A172 (cell line): ENCODE results near the gene IL1RN. TPM values are rescaled to one million over a fixed set of nuclear protein-coding genes. Genes with fewer than 3 reads are reported as not detected.
A peak's percentile ranks its signal among the peaks of the same experiment; 100 is the strongest.

ENCODE experiments used
- DNase-seq: peaks from one replicate; pipeline ENCODE4 v3.0.0-alpha.2; 2015; ENCODE audit warnings: low spot score
- total RNA-seq: library from RNA; depleted of rRNA; stranded (reverse); fragments of >200 nt; shearing (Covaris generic); gene quantifications from 2 replicates; pipeline ENCODE4 v1.2.3, GENCODE V29; 2014

IL1RN gene
- total RNA-seq, 1 experiment from 2014 or later: not detected

GRCh38 chr2:113103277-113103676 is 24.1 kb upstream of the IL1RN start:
- no peak for DNase-seq

DNA sequence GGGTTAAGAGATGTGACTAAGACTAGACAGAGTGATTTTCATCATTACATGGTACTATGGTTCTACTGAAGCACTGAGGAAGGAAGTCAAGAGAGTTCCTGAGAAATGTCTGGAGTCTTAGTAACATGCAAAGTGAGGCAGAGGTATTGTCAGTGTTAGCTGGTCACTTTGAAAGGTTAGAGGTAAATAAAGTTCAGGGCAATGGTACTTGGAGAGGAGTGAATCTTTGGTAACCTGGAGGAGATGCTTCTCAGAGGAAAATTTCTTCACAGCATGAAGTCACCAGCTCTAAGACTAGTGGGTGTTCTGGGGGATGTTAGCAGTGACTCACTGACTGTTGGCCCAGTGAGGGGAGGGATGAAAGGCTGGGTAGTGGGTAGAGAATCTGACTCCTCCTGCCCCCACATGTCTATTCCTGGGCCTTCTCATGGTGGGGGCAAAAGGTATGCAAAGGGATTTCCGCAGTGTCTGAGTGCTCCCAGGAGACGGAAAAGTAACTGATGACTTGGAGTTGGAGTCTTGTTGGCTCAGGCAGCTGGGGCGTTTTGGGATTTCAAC is 23.3 kb upstream of the IL1RN start:
- no peak for DNase-seq

GRCh38 chr2:113105047-113105785 is 22.2 kb upstream of the IL1RN start:
- peak; percentile 67 for DNase-seq

DNA sequence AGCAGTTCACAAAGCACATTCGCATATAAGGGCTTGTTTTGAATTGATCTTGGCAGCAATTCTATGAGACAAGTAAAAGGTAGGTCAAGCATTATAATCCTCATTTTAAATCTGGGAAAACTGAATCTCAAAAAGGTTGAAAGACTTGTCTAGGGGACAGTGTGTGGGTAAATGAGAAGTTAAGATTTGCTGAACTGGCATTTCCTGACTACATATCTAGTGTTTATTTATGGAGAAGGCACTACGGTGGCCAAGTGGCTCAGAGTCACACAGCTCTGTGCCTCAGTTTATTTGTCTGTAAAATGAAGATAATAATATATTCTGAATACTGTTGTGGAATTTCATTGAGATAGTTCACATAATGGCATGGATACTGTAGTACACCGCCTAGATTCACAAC is 16.3 kb upstream of the IL1RN start:
- DNase-seq: no peak

- DNase-seq: no peak
Observed at GRCh38 chr2:113111823-113112287, 15.5 kb upstream of the IL1RN start.

GRCh38 chr2:113112441-113112840 is 15.0 kb upstream of the IL1RN start:
- no peak for DNase-seq

DNA sequence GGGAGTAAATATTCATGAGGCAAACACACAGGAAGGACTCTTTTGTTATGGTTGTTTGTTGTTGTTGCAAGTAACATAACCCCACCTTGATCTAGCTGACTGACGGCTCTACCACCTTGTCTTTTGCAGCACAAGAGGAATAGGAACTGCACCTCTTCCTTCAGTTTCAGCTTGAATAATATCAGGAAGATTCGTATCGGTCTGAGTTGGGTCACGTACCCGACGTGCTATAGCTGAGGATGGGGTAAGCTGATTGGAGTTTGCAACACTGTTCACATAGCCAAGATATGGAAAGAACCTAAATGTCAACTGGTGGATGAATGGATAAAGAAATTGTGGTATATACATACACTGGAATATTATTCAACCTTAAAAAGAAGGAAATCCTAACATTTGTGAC is 14.5 kb upstream of the IL1RN start:
- no peak for DNase-seq

DNA sequence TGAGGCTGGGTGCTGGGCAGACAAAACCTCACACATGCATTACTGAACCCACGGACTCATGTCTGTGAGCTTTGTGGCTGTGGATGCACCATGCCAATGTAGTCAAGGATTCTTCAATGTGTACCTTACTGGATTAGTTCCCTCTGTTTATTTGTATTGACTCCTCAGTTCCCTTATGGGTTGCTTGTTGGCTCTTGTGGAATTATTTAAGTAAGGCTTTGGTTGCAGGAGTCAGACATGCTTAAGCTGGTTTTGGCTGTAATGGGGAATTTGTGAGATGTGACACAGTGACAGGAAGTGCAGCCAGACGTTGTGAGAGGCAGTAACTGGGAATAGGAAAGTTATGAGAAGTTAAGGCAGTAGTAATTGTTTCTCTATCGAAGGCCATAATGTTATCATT is 13.6 kb upstream of the IL1RN start:
- no peak for DNase-seq

DNA sequence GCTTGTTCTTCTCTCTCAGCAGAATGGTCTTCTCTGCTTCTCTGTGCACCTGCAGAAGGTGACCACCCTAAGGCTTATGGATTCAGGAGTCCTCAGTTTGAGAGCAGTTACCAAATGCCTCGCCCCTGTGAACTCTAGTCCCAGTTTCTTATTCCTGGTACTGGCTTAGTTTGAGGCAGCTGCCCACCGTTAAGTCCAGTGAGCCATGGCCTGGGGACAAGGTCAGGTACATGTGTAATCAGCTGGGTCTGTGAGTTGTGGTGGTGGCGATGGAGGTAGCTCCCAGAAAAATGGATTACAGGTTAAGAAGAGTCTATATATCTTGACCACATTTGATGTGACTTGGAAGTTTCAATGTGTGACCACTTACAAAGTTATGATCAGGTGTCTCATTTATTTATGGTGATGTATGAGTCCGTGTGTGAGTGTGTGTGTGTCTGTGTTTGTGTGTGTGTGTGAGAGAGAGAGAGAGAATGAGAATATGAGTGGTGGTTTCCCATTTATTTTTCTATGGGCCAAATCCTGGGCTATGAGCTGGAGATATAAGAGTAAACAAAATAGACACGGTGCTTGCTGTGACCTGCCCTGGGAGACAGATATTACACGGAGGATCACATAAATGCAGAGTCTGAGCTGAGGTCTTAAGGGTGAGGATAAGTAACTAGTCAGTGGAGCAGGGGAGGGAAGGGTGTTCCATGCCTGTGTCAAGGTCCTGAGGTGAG is 13.0 kb upstream of the IL1RN start:
- no peak for DNase-seq

DNA sequence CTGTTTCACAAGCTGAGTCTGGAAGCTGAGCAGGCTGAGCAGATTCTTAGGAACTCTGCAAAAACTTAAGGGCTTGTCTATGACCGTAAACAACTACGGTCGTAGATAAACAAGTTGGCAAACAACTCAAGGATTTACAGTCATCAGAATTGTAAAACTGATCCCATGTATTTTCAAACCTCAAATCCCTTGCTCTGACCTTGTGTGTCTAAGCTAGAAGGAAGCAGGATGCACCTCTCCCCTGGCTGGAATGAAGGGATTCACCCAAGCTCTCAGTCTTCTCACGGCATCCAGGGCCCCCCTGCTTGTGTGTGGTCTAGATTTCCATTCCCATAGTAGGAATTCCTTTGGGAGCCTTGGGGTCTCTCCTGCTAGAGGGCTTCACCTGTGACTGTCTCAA is 12.4 kb upstream of the IL1RN start:
- no peak for DNase-seq

DNA sequence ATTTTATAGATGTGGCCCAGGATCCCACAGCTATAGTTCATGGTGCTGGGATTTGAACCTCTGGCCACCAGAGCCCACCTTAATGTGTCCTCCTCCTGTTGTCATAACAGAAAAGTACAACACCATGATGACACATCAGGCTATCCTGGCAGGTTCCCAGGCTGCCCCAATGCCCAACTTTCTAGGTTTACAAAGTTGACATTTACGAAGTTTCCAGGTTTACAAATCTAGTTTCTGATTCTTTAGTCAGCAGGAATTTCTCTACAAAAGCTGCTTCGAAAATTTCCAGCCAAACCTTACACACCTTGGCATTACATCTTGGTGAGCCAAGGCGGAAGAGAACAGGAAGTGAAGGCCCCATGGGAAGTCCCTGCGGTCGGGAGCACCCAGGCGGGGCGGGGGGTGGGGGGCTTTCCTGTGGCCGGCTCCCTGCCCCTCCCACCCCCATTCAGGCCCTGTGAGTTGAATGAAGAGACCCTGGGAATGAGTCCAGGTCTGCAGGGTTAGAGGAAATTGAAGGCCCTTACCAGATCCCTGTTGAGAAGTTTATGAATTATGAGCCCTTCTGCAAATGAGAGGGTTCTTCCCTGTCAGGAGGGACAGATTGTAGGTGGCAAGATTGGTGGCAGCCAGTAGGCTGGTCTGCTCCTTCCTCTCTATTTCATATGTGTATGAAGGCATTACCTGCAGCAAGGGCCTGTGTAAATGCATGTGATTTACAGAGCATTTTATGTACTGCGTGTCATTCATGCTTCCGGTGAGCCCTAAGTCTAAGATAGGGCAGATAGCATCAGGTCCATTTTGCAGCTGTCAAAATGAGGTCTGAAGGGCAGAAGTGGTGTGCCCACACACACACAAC is 11.1 kb upstream of the IL1RN start:
- DNase-seq: no peak

DNA sequence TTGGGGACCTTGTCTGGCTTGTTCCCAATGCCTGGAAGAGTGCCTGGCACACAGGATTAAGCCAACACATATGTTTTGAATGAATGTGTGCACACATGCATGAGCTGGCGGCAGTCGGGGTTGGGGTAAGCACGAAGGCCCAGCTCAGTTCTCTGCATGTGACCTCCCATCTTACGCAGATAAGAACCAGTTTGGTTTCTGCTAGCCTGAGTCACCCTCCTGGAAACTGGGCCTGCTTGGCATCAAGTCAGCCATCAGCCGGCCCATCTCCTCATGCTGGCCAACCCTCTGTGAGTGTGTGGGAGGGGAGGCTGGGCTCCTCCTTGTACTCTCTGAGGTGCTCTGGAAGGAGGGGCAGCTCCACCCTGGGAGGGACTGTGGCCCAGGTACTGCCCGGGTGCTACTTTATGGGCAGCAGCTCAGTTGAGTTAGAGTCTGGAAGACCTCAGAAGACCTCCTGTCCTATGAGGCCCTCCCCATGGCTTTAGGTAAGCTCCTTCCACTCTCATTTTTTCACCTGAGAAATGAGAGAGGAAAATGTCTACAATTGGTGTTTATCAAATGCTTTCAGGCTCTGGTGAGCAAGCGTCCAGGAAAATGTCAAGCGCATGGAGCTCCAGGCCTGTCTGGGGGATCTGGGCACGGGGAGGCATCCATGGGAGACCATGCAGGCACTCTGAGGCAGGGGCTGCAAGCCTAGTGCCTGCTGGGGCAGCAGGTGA is 9.7 kb upstream of the IL1RN start:
- peak; percentile 48 for DNase-seq

GRCh38 chr2:113118263-113118657 is 9.1 kb upstream of the IL1RN start:
- no peak for DNase-seq

GRCh38 chr2:113119111-113119510 is 8.3 kb upstream of the IL1RN start:
- no peak for DNase-seq

GRCh38 chr2:113120861-113121260 is 6.5 kb upstream of the IL1RN start:
- DNase-seq: no peak

DNA sequence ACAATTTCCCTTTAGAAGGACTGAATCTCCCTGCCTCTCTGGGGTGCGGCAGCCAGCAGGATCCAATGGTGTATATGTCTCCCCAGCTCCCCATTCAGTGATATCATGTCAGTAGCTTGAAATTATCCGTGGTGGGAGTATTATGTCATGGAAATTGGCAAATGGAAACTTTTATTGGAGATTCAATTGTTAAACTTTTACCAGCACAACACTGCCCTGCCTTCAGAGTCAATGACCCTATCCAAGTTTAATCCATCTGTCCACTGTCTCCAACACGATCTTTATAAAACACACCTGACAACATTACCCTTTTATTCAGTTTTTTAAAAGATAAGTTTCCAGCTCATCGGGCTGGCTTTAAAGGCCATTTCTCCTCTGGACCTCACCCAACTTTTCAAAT is 5.0 kb upstream of the IL1RN start:
- DNase-seq: no peak

- no peak for DNase-seq
Observed at GRCh38 chr2:113123726-113124125, 3.7 kb upstream of the IL1RN start.

GRCh38 chr2:113124181-113124961 is 3.0 kb upstream of the IL1RN start:
- DNase-seq: peak; percentile 46

DNA sequence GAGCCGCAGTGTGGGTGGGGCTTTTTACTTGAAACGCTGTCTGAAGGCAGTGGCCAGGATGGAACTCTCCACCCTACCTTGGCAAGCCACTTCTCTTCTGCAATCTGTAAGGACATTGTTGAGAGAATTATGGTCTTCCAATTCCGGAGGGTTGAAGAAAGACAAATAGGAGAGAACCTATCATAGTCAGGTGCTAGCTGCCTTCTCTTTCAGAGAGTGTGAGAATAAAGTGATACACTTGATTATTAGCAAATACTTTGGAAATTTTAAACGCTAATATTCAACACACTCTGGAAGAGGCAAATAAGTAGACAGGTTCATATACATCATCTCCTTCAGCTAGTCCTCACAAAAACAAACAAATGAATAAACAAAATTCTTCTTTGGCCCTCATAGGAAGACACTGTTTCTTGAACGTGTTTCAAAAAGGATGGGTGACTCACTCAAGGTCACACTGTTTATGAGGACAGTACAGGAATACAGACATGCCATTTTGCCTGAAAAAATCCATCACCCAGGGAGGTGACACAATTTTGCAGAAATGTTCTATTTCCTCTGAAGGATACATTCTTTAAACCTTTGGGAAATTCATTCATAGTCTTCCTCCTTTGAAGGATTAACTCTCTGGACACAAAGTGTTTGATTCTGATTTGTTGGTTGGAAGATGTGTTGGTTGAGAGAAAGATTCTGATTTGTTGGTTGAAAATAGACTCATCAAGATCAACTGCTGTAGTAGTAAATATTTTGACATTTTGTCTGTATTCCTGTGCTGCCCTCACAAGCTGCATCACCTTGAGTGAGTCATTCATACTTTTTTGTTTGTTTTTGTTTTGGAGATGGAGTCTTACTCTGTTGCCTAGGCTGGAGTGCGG is 2.2 kb upstream of the IL1RN start:
- peak; percentile 42 for DNase-seq
